NCI-H1436 treated with DMSO at 0.1 percent for 48 hours (cell line): ENCODE results near the gene SLF1.
"Not testable (repeated sequence)": the region's sequence is repeated elsewhere in the genome, so short reads cannot be mapped to it uniquely, and the experiment has no call there.

ENCODE experiments used
- DNase-seq: peaks from one replicate; lab custom pipeline; 2025; lab: John Stamatoyannopoulos, UW

SLF1 gene

GRCh38 chr5:94618493-94619328 lies at the start of gene SLF1, which contains the start of gene KIAA0825:
SLF1 (plus strand) TSS chr5:94618669; CDS start chr5:94628811, 10,142 bp downstream.
KIAA0825 (minus strand) TSS chr5:94618604; CDS start chr5:94537126, 81,478 bp downstream.
- peak; percentile 9 for DNase-seq

DNA sequence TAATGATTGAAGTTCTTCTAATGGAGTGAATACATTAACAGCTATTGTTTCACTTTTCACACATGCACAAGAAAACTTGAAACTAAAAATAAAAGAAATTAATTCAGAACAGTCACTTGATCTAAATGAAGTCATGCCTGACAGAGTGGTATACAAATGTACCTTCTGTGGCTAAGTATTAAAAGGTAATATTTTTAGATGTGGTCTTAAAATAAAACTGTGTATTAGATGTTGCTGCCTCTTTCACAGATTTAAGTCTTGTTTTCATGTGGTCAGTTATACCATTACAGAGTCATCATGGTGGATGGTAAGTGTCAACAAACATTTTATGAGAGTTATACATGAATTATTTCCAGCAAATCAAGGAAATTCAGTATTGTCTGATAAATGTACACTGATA lies 47.1 kb upstream of the SLF1 start:
- DNase-seq, result no peak

DNA sequence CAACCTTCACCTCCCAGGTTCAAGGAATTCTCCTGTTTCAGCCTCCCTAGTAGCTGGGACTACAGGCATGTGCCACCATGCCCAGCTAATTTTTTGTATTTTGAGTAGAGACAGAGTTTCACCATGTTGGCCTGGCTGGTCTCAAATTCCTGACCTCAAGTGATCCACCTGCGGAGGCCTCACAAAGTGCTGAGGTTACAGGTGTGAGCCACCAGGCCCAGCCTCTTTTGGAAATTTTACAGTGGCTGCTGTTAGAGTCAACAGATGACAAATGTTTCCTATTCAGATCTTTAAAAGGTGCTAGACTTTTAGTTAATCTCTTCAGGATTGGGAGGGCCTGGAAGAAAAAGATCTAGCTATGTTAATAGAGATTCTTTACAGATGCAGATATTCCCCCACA lies 45.1 kb upstream of the SLF1 start:
- DNase-seq, result not testable (repeated sequence)

DNA sequence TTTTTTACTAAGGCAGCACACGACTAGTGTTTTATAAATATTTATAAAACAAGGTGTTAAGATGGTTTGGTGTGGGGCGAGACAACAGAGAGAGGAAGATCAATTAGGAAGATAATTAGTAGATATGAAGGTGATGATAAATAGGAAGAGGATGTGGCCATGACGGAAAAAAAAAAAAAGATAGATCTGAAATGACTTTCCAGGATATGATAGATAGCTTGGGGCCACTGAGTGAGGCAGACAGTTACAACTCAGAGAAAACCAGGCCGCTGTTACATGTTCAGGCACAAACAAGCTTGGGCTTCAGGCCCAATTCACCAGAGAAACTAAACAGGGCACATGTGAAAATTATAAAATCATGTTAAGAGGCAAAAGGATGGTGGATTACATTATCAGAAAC lies 43.3 kb upstream of the SLF1 start:
- DNase-seq, result no peak

DNA sequence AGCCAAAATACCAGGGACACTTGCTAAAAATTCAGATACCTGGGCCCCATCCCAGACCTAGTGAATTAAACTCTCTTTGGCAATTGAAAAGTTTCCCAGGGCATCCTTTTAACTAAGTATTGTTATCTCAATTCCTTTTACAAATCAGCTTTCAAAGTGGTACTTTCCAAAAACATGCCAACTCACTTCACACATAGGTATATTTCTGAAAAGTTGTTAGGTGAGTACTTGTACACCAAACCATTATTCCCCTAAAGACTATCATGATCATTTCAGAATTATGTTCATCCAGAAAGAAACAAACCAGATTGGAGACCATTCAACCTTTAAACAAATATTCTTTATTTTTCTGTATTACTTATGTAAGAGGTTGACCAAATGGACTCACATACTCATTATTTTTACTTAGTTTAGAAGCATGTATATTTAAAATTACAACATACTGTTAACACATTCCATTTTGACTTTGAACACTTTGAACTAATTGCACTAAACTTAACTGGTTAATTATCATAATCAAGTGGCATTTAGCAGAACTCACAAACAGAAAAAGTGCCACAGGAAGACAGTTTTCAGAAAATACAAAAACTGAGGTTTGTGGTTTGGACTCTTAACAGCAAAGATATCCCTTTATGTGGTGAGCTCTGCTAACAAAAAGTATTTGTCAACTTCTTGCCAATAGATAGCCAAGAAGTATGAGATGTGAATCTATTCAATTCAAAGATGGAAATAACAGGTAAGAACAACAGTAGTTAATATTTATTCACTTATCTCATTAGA lies 40.8 kb upstream of the SLF1 start:
- DNase-seq, result no peak

DNA sequence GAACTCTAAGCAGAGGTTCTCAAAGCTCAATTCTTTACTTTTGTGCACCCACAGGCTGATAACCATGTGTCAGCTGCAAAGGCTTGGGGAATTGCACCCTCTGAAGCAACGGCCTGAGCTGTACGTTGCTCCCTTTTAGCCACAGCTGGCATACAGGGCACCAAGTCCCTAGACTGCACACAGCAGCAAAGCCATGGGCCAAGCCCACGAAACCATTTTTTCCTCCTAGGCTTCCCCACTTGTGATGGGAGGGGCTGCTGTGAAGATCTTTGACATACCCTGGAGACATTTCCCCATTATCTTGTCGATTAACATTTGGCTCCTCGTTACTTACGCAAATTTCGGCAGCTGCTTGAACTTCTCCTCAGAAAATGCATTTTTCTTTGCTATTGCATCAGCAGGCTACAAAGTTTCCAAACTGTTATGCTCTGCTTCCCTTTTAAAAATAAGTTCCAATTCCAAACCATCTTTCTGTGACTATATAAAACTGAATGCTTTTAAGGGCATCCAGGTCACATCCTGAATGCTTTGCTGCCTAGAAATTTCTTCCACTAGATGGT lies 23.1 kb upstream of the SLF1 start:
- DNase-seq, result no peak

- no peak for DNase-seq
Observed at GRCh38 chr5:94613583-94613982, 4.9 kb upstream of the SLF1 start.

GRCh38 chr5:94614156-94614805 lies 4.2 kb upstream of the SLF1 start:
- DNase-seq, result no peak

- DNase-seq, result no peak
Observed at GRCh38 chr5:94615862-94616261, 2.6 kb upstream of the SLF1 start.

GRCh38 chr5:94618029-94618492 lies 408 bp upstream of the SLF1 start:
- DNase-seq, result no peak

- no peak for DNase-seq
Observed at GRCh38 chr5:94620256-94620655, 1.8 kb downstream of the SLF1 start.

DNA sequence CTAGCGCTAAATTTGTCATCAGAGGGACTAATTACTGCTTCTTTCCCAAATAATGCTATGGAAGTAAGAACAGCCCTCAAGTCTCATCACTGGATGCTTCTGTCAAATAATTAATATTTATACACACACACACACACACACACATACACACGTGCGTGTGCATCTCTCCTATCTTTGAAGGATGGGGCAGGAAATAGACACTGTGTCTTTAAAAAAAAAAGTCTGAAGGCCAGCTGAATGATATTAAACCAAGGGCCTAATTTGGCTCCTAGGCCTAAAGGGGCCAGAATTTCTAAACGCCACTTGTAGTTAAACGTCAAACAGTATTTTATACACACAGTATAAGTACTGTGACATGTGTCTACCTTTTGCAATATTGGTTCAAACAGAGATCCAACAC lies 3.3 kb downstream of the SLF1 start:
- DNase-seq, result no peak

DNA sequence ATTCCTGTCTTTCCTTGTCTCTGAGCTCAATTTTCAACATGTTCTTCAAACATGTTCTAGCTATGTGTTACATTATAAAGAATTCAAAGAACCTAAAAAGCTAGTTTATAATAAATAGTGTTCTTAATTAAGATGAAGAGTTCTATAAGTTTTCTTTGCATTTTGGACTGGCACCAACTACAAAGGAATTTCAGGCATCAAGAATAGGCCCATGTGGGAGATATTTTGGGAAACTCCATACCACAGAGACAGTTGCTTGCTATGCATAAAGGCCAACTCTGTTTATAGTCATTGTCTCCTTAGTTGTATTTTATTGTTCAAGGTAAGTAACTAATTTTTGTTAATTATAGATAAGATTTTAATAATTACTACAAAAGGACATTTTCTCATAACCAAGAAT lies 4.5 kb downstream of the SLF1 start:
- DNase-seq, result no peak

GRCh38 chr5:94623877-94624276 lies 5.4 kb downstream of the SLF1 start:
- DNase-seq, result no peak

GRCh38 chr5:94627191-94627590 lies 8.7 kb downstream of the SLF1 start:
- no peak for DNase-seq

- DNase-seq, result no peak
Observed at GRCh38 chr5:94632024-94632423, 13.6 kb downstream of the SLF1 start.

DNA sequence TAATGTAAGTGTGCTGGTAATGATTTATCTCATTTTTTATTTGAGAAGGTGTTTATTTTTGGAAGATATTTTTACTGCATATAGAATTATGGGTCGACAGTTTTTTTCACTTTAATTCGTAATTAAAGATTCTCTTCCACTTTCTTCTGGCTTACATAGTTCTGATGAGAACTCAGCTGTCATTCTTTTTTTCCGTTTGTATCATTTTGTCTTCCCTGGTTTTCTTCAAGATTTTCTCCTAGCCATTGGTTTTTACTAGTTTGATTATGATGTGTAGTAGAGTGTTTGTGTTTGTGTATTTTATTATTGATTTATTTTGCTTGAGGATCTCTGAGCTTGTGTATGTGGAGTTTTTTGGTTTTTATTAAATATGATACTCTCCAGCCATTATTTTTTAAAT lies 21.7 kb downstream of the SLF1 start:
- DNase-seq, result no peak

DNA sequence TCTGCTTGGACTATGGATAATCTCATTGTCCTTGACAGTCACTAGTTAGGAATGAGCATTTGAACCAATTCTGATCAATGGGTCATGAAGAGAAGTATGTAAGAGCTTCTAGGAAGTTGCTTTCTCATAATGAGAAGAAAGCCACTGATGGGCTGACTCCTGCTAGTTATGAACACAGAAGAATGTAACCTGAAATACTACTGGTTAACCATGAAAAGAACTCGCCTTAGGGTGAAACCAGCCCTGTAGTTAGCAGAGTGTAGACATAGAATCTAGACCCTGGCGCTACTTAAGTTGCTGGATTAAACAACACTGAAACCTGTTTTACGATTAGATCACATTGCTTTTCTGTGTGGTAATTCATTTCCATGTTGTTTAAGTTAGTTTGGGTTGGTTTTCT lies 26.6 kb downstream of the SLF1 start:
- no peak for DNase-seq

DNA sequence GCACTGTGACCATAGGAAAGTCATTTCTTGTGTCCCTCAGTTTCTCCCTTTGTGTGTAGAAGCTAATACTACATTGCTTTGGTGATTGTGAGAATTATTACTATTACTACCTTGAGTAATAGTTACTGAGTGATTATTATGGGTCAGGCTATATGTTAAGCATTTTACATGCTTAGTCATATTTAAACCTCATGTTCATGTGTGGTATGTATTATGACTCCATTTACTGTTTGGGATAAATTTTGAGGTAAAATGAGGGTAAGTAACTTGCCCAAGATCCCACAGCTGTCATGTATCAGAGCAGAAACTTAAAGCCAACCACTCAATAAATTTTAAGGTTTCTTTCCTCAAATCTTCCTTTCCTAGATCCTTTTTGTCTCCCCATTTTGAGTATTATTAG lies 28.3 kb downstream of the SLF1 start:
- DNase-seq, result no peak

- no peak for DNase-seq
Observed at GRCh38 chr5:94649874-94650273, 31.4 kb downstream of the SLF1 start.

- DNase-seq, result no peak
Observed at GRCh38 chr5:94658272-94658671, 39.8 kb downstream of the SLF1 start.

DNA sequence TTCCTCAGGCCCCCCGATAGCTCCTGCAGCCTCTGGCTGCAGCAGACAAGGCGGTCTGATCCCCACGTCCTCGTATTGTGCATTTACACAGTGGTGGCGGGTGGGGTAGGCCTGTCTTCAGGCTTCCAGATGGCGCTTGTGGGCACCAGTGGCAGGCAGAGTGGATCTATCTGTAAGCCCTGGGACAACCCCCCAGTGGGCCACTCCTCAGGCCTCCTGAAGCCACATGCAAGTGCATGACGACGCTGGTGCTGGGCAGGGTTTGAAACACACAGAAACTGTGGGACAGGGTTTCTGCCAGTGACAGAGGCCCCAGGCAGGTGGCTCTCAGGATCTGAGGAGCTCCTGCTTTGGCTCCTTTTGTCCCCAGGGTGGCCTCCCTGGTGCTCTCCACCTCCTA lies 42.0 kb downstream of the SLF1 start:
- DNase-seq, result no peak
